NK-92 (cell line): ENCODE results near the gene TNFSF11.

ENCODE experiments used
- DNase-seq: peaks from one replicate; lab custom pipeline; 2025; ENCODE audit not compliant: unreplicated experiment; lab: John Stamatoyannopoulos, UW

The TNFSF11 gene

GRCh38 chr13:42651936-42652641 lies 78.1 kb downstream of the TNFSF11 start:
- DNase-seq: no peak

GRCh38 chr13:42652642-42653415 lies 78.9 kb downstream of the TNFSF11 start:
- no peak for DNase-seq

DNA sequence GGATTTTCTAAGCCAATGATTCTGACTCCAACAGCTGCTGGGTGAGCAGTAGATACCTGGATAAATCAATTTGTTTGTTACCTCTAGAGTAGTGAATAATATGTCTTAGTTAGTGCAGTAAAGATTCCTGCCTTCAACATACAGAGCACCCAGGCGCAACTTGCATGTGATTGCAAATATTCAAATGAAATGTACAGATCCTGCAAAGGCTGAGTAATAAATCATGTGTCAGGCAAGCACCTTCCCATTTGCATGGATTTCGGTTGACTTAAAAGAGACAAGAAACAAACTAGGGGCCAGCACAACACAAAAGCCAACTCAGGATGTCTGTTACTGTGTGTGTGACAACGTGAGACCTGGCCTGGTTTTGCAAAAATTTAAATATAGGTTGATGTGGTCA lies 79.7 kb downstream of the TNFSF11 start:
- DNase-seq: no peak

DNA sequence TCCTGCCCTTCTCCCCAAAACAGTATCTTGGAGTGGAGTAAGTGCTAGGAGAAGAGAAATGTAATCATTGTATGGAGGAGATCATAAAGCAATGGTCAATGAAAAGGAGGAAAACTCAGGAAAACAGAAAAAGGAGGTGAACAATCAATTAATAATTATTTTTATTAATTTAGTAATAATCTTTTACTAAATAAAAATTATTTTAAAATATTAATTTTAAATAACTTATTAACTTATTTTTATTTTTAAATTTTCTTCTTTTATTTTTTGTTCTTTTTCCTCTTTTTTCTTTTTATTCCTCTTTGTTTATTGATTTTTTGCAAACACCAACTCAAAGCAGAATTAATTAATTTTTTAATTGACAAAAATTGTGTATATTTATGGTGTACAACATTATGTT lies 80.3 kb downstream of the TNFSF11 start:
- DNase-seq: no peak

GRCh38 chr13:42654722-42655121 lies 80.8 kb downstream of the TNFSF11 start:
- DNase-seq: no peak

DNA sequence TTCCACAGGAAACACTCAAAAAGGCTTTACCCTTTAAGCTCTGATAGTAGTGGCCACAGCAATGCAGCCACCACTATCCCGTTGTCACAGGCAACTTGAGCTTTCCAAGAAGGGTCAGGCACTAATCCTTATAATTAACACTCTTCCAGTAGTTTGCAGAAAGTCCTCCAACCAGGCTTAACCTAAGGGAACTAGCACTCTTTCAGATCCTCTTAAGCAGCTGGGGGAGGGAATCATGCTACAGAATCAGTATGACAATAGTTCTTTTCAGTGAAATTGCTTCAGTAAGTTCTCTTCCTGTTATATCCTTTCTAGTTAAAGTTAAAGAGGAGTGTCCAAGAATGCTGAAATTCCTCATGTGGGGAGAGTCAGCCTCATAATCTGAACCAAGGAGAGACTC lies 82.2 kb downstream of the TNFSF11 start:
- no peak for DNase-seq

DNA sequence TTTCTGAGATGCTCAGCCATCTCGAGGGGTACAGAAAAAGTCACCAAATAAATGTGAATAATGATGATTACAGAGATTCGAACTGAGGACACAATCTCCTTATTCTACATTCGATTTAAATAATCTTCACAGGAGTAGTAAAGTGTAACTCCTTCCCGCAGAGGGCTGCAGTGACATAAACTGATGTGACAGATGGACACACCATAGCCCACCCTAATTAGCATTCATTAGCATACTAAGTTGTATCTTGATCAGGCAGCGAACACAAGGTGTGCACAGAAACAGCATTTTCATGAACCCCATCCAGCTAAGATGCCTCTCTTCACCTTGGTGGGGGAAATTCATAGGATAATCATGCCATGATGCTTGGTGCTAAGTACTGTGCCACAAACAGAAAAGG lies 83.0 kb downstream of the TNFSF11 start:
- DNase-seq: no peak
